ENCODE results near the gene KLHL4.

DNA sequence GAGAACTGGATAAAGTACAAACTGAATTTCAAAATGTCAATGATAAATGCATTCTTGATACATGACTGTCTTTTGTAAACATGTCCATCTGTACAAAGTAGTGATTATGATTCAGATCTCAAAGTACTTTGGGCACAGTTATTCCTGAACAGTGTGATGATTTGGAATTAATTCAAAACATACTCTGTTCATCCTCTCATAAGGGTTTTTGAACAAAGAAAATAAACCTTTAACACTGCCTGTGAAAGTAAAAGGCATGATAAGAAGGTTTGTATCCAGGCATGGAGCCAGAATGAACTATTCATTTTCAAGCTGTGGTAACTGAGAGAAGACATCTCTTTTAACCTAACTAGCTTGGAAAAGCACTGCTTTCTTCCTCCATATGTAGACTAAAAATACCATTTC, 883 bp upstream of the KLHL4 start:
- TF ChIP-seq EZH2 (IDR thresholded peaks at IDR 0.05) (no peak), POLR2AphosphoS5 (IDR thresholded peaks at IDR 0.05; ENCODE audit: borderline replicate concordance, low read depth, low read length) (no peak), FOXP2 (optimal IDR thresholded peaks at IDR 0.05; ENCODE audit: control extremely low read depth, extremely low read length, insufficient read depth) (no peak)
